PC-3 (cell line): ENCODE measurements around the gene OR13J1.

Source experiments
- CTCF ChIP-seq: fragments of 300-600 bp; sonication (generic); conservative IDR thresholded peaks from 2 replicates; pipeline ENCODE4 v1.5.1; 2017; ENCODE audit warnings: antibody characterized with exemption, low read depth, mild to moderate bottlenecking, low read length
- EZH2 ChIP-seq: fragments of 300-600 bp; sonication (generic); IDR thresholded peaks from one replicate; pipeline ENCODE4 v1.6.1; 2017; ENCODE audit warnings: antibody characterized with exemption, mild to moderate bottlenecking, low read length; ENCODE audit not compliant: unreplicated experiment
- EZH2phosphoT487 ChIP-seq: fragments of 300-600 bp; sonication (generic); IDR thresholded peaks from 2 replicates; pipeline ENCODE4 v1.6.1; 2018; ENCODE audit warnings: mild to moderate bottlenecking, antibody characterized with exemption, low read length, borderline replicate concordance

GRCh38 chr9:35835216-35835632, 35.0 kb downstream of the OR13J1 start:
- TF ChIP-seq CTCF (peak; percentile 48; the same call in 1 of the 2 replicates), EZH2phosphoT487 (no peak), EZH2 (no peak)
